RWPE2 (cell line): ENCODE data around the gene WBP2.

Source experiments
- ATAC-seq: fragments of 200-7000 bp; cut with Tn5 transposase; 3 replicates; pipeline ENCODE4 v1.9.1; 2021; ENCODE audit warnings: low read depth
- DNase-seq: peaks from one replicate; pipeline ENCODE4 v3.0.0-alpha.2; 2020; ENCODE audit warnings: low spot score
- H3K27ac ChIP-seq: fragments of 450-650 bp; 2 replicates; pipeline ENCODE4 v1.5.1; 2017; ENCODE audit warnings: mild to moderate bottlenecking; ENCODE audit not compliant: poor library complexity, severe bottlenecking
- H3K27me3 ChIP-seq: fragments of 250-450 bp; sonication (Bioruptor Pico); 2 replicates; pipeline ENCODE4 v1.5.1; 2021; ENCODE audit warnings: mild to moderate bottlenecking, moderate library complexity; ENCODE audit not compliant: insufficient read depth, poor library complexity, severe bottlenecking
- H3K36me3 ChIP-seq: fragments of 250-450 bp; sonication (Bioruptor Pico); 2 replicates; pipeline ENCODE4 v1.5.1; 2020; ENCODE audit warnings: low read depth, mild to moderate bottlenecking, moderate library complexity
- H3K4me1 ChIP-seq: fragments of 250-450 bp; sonication (Bioruptor Pico); 2 replicates; pipeline ENCODE4 v1.5.1; 2021; ENCODE audit warnings: mild to moderate bottlenecking, moderate library complexity; ENCODE audit not compliant: insufficient read depth, poor library complexity, severe bottlenecking
- H3K4me3 ChIP-seq: fragments of 250-450 bp; sonication (Bioruptor Pico); 2 replicates; pipeline ENCODE4 v1.5.1; 2021; ENCODE audit warnings: mild to moderate bottlenecking, moderate library complexity; ENCODE audit not compliant: severe bottlenecking
- H3K9me3 ChIP-seq: fragments of 250-450 bp; sonication (Bioruptor Pico); 2 replicates; pipeline ENCODE4 v1.5.1; 2021; ENCODE audit warnings: mild to moderate bottlenecking, moderate library complexity; ENCODE audit not compliant: severe bottlenecking
- CTCF ChIP-seq: fragments of 450-650 bp; IDR thresholded peaks from one replicate; pipeline ENCODE4 v1.5.1; 2017; ENCODE audit warnings: mild to moderate bottlenecking, moderate library complexity; ENCODE audit not compliant: poor library complexity, severe bottlenecking

The WBP2 gene

DNA sequence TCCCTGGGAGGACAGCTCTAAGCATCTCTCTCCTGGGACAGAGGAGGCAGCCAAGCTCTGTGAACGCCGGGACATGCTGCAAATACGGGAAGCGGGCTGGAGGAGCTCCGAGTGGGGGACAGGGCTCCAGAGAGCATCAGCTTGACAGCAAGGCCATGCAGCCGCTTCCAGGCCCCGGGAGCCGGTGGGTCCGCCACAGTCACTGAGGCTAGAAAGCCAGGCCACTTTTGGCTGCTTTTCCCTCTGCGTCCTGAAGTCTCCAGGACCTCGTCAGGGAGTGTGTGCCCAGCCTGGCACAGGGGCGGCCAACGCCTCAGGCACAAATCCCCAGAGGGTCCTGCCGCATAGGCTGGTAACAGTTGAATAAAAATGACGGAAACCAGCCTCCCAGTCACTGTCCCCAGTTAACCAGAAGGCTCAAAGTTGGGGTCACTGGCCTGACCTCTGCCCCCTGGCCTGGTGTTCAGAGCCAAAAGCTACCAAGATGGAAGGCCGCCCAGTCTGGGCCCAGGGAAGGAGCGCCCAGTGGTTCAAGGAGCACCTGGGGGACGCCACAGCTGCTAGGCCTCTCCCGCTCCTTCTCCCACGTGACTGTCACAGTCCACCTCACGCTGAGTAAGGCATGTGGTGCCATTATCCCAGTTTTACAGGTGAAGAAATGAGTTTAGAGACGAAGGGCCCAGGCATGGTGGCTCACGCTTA lies 44.8 kb upstream of the WBP2 start:
- Histone ChIP-seq H3K27ac (no peak overlapping the region), H3K36me3 (peaks cover 54% of the 10 kb centered on the region)
- TF ChIP-seq CTCF, result no peak

GRCh38 chr17:75899353-75899752 lies 44.2 kb upstream of the WBP2 start:
- H3K36me3 ChIP-seq, result peaks cover 54% of the 10 kb centered on the region
- H3K4me1 ChIP-seq, result peaks cover 13% of the 10 kb centered on the region
- no peak overlapping the region for H3K27ac ChIP-seq
- no peak overlapping the region for H3K4me3 ChIP-seq
- H3K27me3 ChIP-seq, result no peaks in the 10 kb centered on the region
- no peak for TF ChIP-seq CTCF
- H3K9me3 ChIP-seq, result no peaks in the 10 kb centered on the region
- DNase-seq, result no peak
- ATAC-seq, result no peak

More for the DNA sequence above, 44.8 kb upstream of the WBP2 start:
- Histone ChIP-seq H3K4me3 (no peak overlapping the region), H3K9me3 (no peaks in the 10 kb centered on the region), H3K4me1 (peaks cover 13% of the 10 kb centered on the region), H3K27me3 (no peaks in the 10 kb centered on the region)
- DNase-seq (no peak), ATAC-seq (no peak)

DNA sequence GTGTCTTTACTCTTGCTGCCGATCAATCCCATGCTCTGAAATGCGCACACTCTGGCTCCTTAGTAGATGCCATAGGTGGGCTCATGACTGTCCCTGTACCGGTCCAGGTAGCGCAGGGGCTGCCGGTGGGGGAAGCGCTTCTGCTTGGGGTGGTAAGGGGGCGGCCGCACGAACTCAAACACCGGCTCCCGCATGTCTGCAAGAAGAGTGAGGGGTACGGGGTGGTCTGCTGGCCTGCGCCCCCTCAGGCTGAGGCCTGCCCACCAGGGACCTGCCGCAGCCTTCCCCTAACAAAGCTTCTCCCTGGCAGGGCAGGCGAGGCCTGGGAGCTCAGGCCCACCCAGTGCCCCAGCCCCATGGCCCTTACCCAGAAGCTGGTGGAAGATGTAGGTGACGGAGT lies 43.7 kb upstream of the WBP2 start:
- Histone ChIP-seq H3K27me3 (no peaks in the 10 kb centered on the region), H3K4me1 (peaks cover 11% of the 10 kb centered on the region), H3K9me3 (no peaks in the 10 kb centered on the region), H3K4me3 (no peak overlapping the region), H3K36me3 (peaks cover 54% of the 10 kb centered on the region), H3K27ac (no peak overlapping the region)
- ATAC-seq (no peak), DNase-seq (no peak)
- TF ChIP-seq CTCF, result no peak

DNA sequence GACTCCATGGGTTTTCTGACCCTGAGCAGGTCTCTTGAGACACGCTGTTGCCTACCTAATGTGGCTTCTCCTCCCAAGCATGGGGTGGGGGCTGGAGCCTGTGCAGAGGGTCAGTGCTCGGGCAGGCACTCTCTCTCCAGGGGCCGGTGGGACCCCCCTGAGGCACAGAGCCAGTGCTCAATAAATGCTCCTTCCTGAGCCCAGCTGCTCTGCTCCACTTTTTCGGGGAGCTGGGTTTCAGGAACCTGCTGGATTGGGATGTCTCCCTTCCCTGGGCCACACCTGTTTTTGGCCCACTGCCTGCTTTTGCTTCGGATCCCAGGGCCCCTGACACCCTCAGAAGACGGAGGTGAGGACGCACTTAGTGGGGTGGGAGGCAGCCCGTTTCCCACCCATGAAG lies 42.9 kb upstream of the WBP2 start:
- DNase-seq, result no peak
- no peak for TF ChIP-seq CTCF
- Histone ChIP-seq H3K4me3 (no peak overlapping the region), H3K27ac (no peak overlapping the region), H3K36me3 (peaks cover 49% of the 10 kb centered on the region), H3K27me3 (no peaks in the 10 kb centered on the region), H3K9me3 (no peaks in the 10 kb centered on the region), H3K4me1 (peaks cover 9% of the 10 kb centered on the region)
- no peak for ATAC-seq

GRCh38 chr17:75897160-75898019 lies 42.3 kb upstream of the WBP2 start:
- ATAC-seq, result no peak
- Histone ChIP-seq H3K36me3 (peaks cover 43% of the 10 kb centered on the region), H3K27ac (peak overlapping the region; percentile 76)

More at GRCh38 chr17:75897160-75898019, 42.3 kb upstream of the WBP2 start:
- Histone ChIP-seq H3K4me1 (peaks cover 9% of the 10 kb centered on the region), H3K4me3 (peak overlapping the region; percentile 81), H3K27me3 (no peaks in the 10 kb centered on the region), H3K9me3 (no peaks in the 10 kb centered on the region)
- DNase-seq, result peak; percentile 66
- no peak for TF ChIP-seq CTCF
